Renal cortex interstitium (tissue), 15 donors: ENCODE results near the gene USP11. TPM values are rescaled to one million over a fixed set of nuclear protein-coding genes. Genes with fewer than 3 reads are reported as not detected.

Experiments used
- DNase-seq, 11 donors: peaks; one replicate each; pipeline ENCODE4 v3.0.0-alpha.2; 2013; ENCODE audit warnings: low read depth in 9 of 11, low spot score in 4 of 11; ENCODE audit errors: extremely low read depth in 1 of 11
- long read RNA-seq, 16 experiments: transcript quantifications; one replicate each; lab custom pipeline, GENCODE V29; 2026
- polyA plus RNA-seq, 3 donors: library from polyadenylated mRNA; unstranded; fragments of 120-200 nt; gene quantifications; one replicate each; pipeline ENCODE4 v1.2.1, GENCODE V29; 2013; ENCODE audit not compliant: insufficient read length in 3 of 3

The USP11 gene
- polyA plus RNA-seq = 100 to 1,000 TPM; 129 to 157 (median 153) TPM
- long read RNA-seq, donor 1, transcript USP11-204 (21 exons, 3,515 nt) = major isoform, 5 of 37 reads
- long read RNA-seq, donor 1, partial matches to known transcripts = 31 of 37 reads
- long read RNA-seq, donor 1, other reads (novel, unspliced or antisense) = 0 of 37 reads
- long read RNA-seq, donor 2, partial matches to known transcripts = 25 of 29 reads
- long read RNA-seq, donor 2, other reads (novel, unspliced or antisense) = 0 of 29 reads
- long read RNA-seq, donor 3, transcript USP11-204 (21 exons, 3,515 nt) = major isoform, 20 of 50 reads
- long read RNA-seq, donor 3, partial matches to known transcripts = 25 of 50 reads
- long read RNA-seq, donor 3, other reads (novel, unspliced or antisense) = 0 of 50 reads
- long read RNA-seq, donor 4, transcript USP11-204 (21 exons, 3,515 nt) = major isoform, 13 of 37 reads
- long read RNA-seq, donor 4, partial matches to known transcripts = 21 of 37 reads
- long read RNA-seq, donor 4, other reads (novel, unspliced or antisense) = 0 of 37 reads
- long read RNA-seq, donor 5, transcript USP11-204 (21 exons, 3,515 nt) = major isoform, 31 of 67 reads
- long read RNA-seq, donor 5, partial matches to known transcripts = 34 of 67 reads
- long read RNA-seq, donor 5, other reads (novel, unspliced or antisense) = 0 of 67 reads
- long read RNA-seq, donor 6, transcript USP11-204 (21 exons, 3,515 nt) = major isoform, 15 of 46 reads
- long read RNA-seq, donor 6, partial matches to known transcripts = 30 of 46 reads
- long read RNA-seq, donor 6, other reads (novel, unspliced or antisense) = 0 of 46 reads
- long read RNA-seq, donor 7, transcript USP11-204 (21 exons, 3,515 nt) = major isoform, 15 of 35 reads
- long read RNA-seq, donor 7, partial matches to known transcripts = 18 of 35 reads
- long read RNA-seq, donor 7, other reads (novel, unspliced or antisense) = 0 of 35 reads
- long read RNA-seq, donor 8, transcript USP11-204 (21 exons, 3,515 nt) = major isoform, 25 of 88 reads
- long read RNA-seq, donor 8, partial matches to known transcripts = 60 of 88 reads
- long read RNA-seq, donor 8, other reads (novel, unspliced or antisense) = 0 of 88 reads
- long read RNA-seq, donor 9, transcript USP11-204 (21 exons, 3,515 nt) = major isoform, 9 of 12 reads
- long read RNA-seq, donor 9, partial matches to known transcripts = 0 of 12 reads
- long read RNA-seq, donor 9, other reads (novel, unspliced or antisense) = 0 of 12 reads
- long read RNA-seq, donor 10, transcript USP11-204 (21 exons, 3,515 nt) = major isoform, 6 of 18 reads
- long read RNA-seq, donor 10, partial matches to known transcripts = 12 of 18 reads
- long read RNA-seq, donor 10, other reads (novel, unspliced or antisense) = 0 of 18 reads
- long read RNA-seq, donor 11, transcript USP11-204 (21 exons, 3,515 nt) = major isoform, 9 of 23 reads
- long read RNA-seq, donor 11, partial matches to known transcripts = 13 of 23 reads
- long read RNA-seq, donor 11, other reads (novel, unspliced or antisense) = 0 of 23 reads
- long read RNA-seq, donor 12, transcript USP11-204 (21 exons, 3,515 nt) = major isoform, 6 of 28 reads
- long read RNA-seq, donor 12, partial matches to known transcripts = 21 of 28 reads
- long read RNA-seq, donor 12, other reads (novel, unspliced or antisense) = 0 of 28 reads
- long read RNA-seq, donor 13, transcript USP11-204 (21 exons, 3,515 nt) = major isoform, 14 of 85 reads
- long read RNA-seq, donor 13, partial matches to known transcripts = 70 of 85 reads
- long read RNA-seq, donor 13, other reads (novel, unspliced or antisense) = 0 of 85 reads
- long read RNA-seq, donor 14, transcript USP11-204 (21 exons, 3,515 nt) = major isoform, 9 of 26 reads
- long read RNA-seq, donor 14, partial matches to known transcripts = 17 of 26 reads
- long read RNA-seq, donor 14, other reads (novel, unspliced or antisense) = 0 of 26 reads
- long read RNA-seq, donor 15, transcript USP11-204 (21 exons, 3,515 nt) = major isoform, 8 of 8 reads
- long read RNA-seq, donor 15, partial matches to known transcripts = 0 of 8 reads
- long read RNA-seq, donor 15, other reads (novel, unspliced or antisense) = 0 of 8 reads
- long read RNA-seq, donor 16, transcript USP11-204 (21 exons, 3,515 nt) = major isoform, 36 of 114 reads
- long read RNA-seq, donor 16, partial matches to known transcripts = 77 of 114 reads
- long read RNA-seq, donor 16, other reads (novel, unspliced or antisense) = 0 of 114 reads

DNA sequence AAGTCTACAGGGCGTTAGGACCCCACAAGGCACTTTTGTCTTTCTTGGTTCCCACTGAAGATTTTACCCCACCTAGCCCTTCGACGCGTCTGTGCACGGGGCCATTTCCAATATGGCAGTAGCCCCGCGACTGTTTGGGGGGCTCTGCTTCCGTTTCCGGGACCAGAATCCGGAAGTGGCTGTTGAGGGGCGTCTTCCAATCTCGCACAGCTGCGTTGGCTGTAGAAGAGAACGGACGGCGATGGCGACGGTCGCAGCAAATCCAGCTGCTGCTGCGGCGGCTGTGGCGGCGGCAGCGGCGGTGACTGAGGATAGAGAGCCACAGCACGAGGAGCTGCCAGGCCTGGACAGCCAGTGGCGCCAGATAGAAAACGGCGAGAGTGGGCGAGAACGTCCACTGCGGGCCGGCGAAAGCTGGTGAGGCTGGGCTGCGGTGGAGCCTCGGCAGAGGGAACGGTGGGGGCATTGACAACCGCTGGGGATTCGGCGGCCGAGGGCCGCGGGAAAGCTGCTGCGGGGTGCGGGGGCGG lies at the start of gene USP11:
TSS of gene USP11 (plus strand) at position 207 of the 530 bp plus-strand sequence. CDS start at position 242, 35 bp downstream.
- peak in 9 of 11 donors; percentile 25 to 64 (median 49) for DNase-seq

DNA sequence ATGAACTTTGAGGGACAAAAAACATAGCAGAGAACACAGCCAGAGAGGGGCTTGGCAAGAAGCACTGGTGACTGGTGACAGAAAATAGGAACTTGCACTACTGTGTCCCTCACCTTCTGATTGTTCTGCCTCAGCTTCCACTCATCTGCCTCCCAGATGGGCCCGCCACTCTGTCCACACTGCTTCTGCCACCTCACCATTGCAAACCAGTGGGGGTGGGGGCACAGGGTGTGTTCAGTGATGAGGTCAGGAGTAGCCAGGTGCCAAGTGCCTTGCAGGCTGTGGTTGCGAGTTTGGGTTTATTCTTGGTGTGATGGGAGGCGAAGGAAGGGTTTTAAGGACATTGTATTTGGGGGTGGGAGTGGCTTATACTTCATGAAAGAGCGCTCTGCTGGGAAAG lies 48.3 kb upstream of the USP11 start:
- no peak for DNase-seq

DNA sequence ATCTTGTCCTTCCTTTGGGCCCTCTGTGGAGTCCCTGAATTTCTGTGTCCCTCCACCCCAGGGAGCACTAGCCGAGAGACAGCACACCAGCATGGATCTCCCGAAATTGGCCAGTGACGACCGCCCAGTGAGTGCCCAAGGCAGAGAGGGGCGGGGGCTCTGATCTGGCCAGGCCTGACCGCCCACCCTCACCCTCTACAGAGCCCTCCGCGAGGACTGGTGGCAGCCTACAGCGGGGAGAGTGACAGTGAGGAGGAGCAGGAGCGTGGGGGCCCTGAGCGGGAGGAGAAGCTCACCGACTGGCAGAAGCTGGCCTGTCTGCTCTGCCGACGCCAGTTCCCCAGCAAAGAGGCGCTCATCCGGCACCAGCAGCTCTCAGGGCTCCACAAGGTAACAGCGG lies 47.6 kb upstream of the USP11 start:
- DNase-seq = no peak

DNA sequence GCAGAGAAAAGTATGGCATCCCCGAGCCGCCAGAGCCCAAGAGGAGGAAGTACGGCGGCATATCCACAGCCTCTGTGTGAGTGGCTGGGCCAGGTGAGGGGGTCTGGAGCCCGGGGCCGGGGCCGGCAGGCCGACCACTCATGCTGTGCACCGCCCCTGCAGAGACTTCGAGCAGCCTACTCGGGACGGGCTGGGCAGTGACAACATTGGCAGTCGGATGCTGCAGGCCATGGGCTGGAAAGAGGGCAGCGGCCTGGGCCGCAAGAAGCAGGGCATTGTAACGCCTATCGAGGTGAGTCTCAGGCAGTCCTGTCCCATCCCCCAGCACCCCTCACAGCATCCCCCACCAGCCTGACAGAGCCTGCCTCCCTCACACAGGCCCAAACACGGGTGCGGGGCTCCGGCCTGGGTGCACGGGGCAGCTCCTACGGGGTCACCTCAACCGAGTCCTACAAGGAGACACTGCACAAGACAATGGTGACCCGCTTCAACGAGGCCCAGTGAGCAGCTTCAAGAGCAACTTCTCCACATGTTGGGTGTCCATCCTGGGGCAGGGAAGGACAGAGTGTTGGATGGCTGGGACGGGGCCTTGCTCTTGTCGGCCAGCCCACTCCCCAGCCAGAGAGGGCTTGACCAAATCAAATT lies 46.6 kb upstream of the USP11 start:
- DNase-seq = no peak

GRCh38 chrX:47187106-47187677 lies 45.6 kb upstream of the USP11 start:
- no peak for DNase-seq

GRCh38 chrX:47189906-47190305 lies 42.9 kb upstream of the USP11 start:
- DNase-seq = no peak

- DNase-seq = peak in 10 of 11 donors; percentile 50 to 88 (median 77)
Observed at GRCh38 chrX:47190445-47191269, 42.2 kb upstream of the USP11 start.

GRCh38 chrX:47191331-47191730 lies 41.5 kb upstream of the USP11 start:
- no peak for DNase-seq

GRCh38 chrX:47191806-47192401 lies 40.9 kb upstream of the USP11 start:
- DNase-seq = no peak

GRCh38 chrX:47193475-47194193 lies 39.2 kb upstream of the USP11 start, which contains the start of gene UBA1:
TSS of gene UBA1 (plus strand) at chrX:47193829. CDS start at chrX:47198803, 4,974 bp downstream.
- DNase-seq = peak; percentile 84 to 99 (median 93)

DNA sequence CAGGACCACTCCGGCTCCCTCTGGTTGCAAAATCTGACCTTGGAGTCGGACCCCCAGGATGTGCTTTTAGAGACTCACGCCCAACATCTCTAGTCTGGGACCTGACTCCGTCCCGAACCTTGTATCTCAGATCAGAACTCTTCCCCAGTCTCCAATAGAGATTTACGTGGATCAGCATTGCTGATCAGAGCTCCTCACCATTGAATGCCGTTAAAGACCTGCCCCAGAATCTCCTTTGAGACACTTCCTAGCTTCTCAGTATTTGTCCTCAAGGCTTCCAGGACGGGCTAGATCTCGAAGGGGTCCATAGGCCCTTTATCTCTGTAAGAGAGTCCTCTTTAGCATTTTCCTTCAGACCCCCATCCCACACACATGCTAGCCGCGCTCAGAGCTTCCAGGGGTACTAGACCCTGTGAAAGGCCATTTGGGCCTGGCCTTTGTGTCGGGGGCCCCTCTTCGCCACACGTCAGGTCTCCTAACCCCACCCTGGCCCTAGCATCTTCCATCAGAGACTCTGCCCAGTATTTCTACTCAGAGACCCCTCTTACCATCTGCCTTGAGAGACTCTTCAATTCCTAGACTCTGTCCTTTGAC lies 38.5 kb upstream of the USP11 start:
- peak in 1 of 11 donors; percentile 26 for DNase-seq

DNA sequence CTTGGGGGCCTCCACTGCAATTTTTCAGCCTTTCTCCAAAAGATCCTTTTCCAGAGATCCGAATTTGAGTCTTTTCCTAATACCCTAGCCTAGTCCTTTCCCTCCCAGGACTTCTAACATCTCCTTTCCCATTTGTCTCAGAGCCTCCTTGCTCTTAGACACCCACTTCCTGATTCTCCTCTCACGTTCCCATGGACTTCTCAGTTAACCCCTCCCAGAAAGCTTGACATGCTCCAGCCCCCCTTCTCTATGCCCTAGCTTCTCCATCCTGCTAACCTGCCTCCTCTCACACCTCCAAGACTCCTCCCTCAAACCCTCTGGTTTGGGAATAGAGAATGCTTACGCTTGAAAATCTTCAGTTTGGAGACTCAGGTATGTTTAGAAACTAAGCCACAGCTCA lies 36.7 kb upstream of the USP11 start:
- DNase-seq = no peak

GRCh38 chrX:47197526-47197925 lies 35.3 kb upstream of the USP11 start:
- no peak for DNase-seq
